ENCODE measurements around the gene S100A8.
"Not testable (repeated sequence)": the region's sequence is repeated elsewhere in the genome, so short reads cannot be mapped to it uniquely, and the experiment has no call there.

Gene S100A8

GRCh38 chr1:153347856-153348255, 43.0 kb downstream of the S100A8 start:
- no peak for DNase-seq (ENCODE audit: low read depth in 1 of 2, low spot score in 1 of 2)

- DNase-seq (ENCODE audit: low read depth in 1 of 2, low spot score in 1 of 2): not testable (repeated sequence)
These were observed 43.8 kb downstream of the S100A8 start for GRCh38 chr1:153347049-153347448.

GRCh38 chr1:153346077-153346723, 44.7 kb downstream of the S100A8 start:
- no peak for DNase-seq (ENCODE audit: low read depth in 1 of 2, low spot score in 1 of 2)

GRCh38 chr1:153345187-153346076, 45.4 kb downstream of the S100A8 start:
- DNase-seq (ENCODE audit: low read depth in 1 of 2, low spot score in 1 of 2): no peak

GRCh38 chr1:153344718-153345025, 46.2 kb downstream of the S100A8 start:
- no peak for DNase-seq (ENCODE audit: low read depth in 1 of 2, low spot score in 1 of 2)

- no peak for DNase-seq (ENCODE audit: low read depth in 1 of 2, low spot score in 1 of 2)
These were observed 46.8 kb downstream of the S100A8 start for GRCh38 chr1:153343811-153344717.

- no peak for DNase-seq (ENCODE audit: low read depth in 1 of 2, low spot score in 1 of 2)
These were observed 47.7 kb downstream of the S100A8 start for GRCh38 chr1:153343040-153343681.

GRCh38 chr1:153342178-153342577, 48.7 kb downstream of the S100A8 start:
- DNase-seq (ENCODE audit: low read depth in 1 of 2, low spot score in 1 of 2): no peak

GRCh38 chr1:153341431-153341934, 49.4 kb downstream of the S100A8 start:
- no peak for DNase-seq (ENCODE audit: low read depth in 1 of 2, low spot score in 1 of 2)

- no peak for DNase-seq (ENCODE audit: low read depth in 1 of 2, low spot score in 1 of 2)
These were observed 50.5 kb downstream of the S100A8 start for GRCh38 chr1:153340356-153340755.
